WTC11 (cell line): ENCODE data around the gene CD22. TPM values are rescaled to one million over a fixed set of nuclear protein-coding genes. Genes with fewer than 3 reads are reported as not detected.

ENCODE experiments used
- ATAC-seq: fragments of 200-7000 bp; cut with Tn5 transposase; 2 replicates; pipeline ENCODE4 v1.10.0; 2021; ENCODE audit warnings: mild to moderate bottlenecking, moderate library complexity
- CTCF ChIA-PET: fragments of 300-600 bp; sonication (Branson Sonifier 250); formaldehyde crosslinking; loops from one replicate; lab custom pipeline; 2021; ENCODE audit warnings: antibody characterized with exemption; lab: Charles Lee
- POLR2A ChIA-PET: fragments of 350-600 bp; sonication (Branson Sonifier 250); formaldehyde crosslinking; loops from one replicate; lab custom pipeline; 2021; ENCODE audit warnings: antibody characterized with exemption; lab: Charles Lee
- DNase-seq: peaks from one replicate; pipeline ENCODE4 v3.0.0; 2021; ENCODE audit warnings: low spot score
- H3K27ac Mint-ChIP-seq: 2 replicates; pipeline ENCODE4 v1.8.0; 2021; ENCODE audit warnings: mixed read lengths
- H3K27me3 Mint-ChIP-seq: 2 replicates; pipeline ENCODE4 v1.8.0; 2021; ENCODE audit warnings: low read depth, mild to moderate bottlenecking, moderate library complexity, mixed read lengths
- H3K36me3 Mint-ChIP-seq: 2 replicates; pipeline ENCODE4 v1.8.0; 2021; ENCODE audit warnings: mixed read lengths
- H3K4me1 Mint-ChIP-seq: 2 replicates; pipeline ENCODE4 v1.8.0; 2022; ENCODE audit warnings: mixed read lengths
- H3K4me3 Mint-ChIP-seq: 2 replicates; pipeline ENCODE4 v1.8.0; 2021; ENCODE audit warnings: mild to moderate bottlenecking, moderate library complexity, mixed read lengths
- H3K9me3 Mint-ChIP-seq: 2 replicates; pipeline ENCODE4 v1.8.0; 2021; ENCODE audit warnings: mixed read lengths
- ELF4 ChIP-seq: sonication (generic); formaldehyde crosslinking; IDR thresholded peaks from 2 replicates; pipeline ENCODE4 v1.8.1; 2022; ENCODE audit warnings: low read depth, mild to moderate bottlenecking, moderate library complexity, missing genetic modification reagents
- FOXK1 ChIP-seq: sonication (generic); formaldehyde crosslinking; IDR thresholded peaks from 2 replicates; pipeline ENCODE4 v1.8.0; 2022; ENCODE audit warnings: mild to moderate bottlenecking, moderate library complexity, missing genetic modification reagents
- GABPB1 ChIP-seq: sonication (generic); formaldehyde crosslinking; IDR thresholded peaks from 2 replicates; pipeline ENCODE4 v1.8.1; 2023; ENCODE audit warnings: mild to moderate bottlenecking, missing genetic modification reagents
- GRHL2 ChIP-seq: fragments of 250-450 bp; sonication (Bioruptor Pico); IDR thresholded peaks from 2 replicates; pipeline ENCODE4 v1.8.0; 2022; ENCODE audit warnings: mild to moderate bottlenecking, moderate library complexity; ENCODE audit not compliant: insufficient replicate concordance, severe bottlenecking
- GTF2I ChIP-seq: fragments of 250-450 bp; sonication (Bioruptor Pico); conservative IDR thresholded peaks from 2 replicates; pipeline ENCODE4 v1.4.0; 2021; ENCODE audit warnings: mild to moderate bottlenecking
- JUN ChIP-seq: sonication (generic); formaldehyde crosslinking; IDR thresholded peaks from 2 replicates; pipeline ENCODE4 v1.8.0; 2023; ENCODE audit warnings: mild to moderate bottlenecking, missing genetic modification reagents
- NR2C2 ChIP-seq: sonication (generic); formaldehyde crosslinking; IDR thresholded peaks from 2 replicates; pipeline ENCODE4 v1.8.0; 2022; ENCODE audit warnings: mild to moderate bottlenecking, missing genetic modification reagents
- NR3C1 ChIP-seq: sonication (generic); formaldehyde crosslinking; conservative IDR thresholded peaks from 2 replicates; pipeline ENCODE4 v1.8.1; 2023; ENCODE audit warnings: low read depth, mild to moderate bottlenecking, missing genetic modification reagents
- RELA ChIP-seq: sonication (generic); formaldehyde crosslinking; IDR thresholded peaks from 2 replicates; pipeline ENCODE4 v1.8.1; 2022; ENCODE audit warnings: missing genetic modification reagents, mild to moderate bottlenecking, borderline replicate concordance
- RORB ChIP-seq: fragments of 250-450 bp; sonication (Bioruptor Pico); IDR thresholded peaks from 2 replicates; pipeline ENCODE4 v1.9.0; 2021; ENCODE audit warnings: mild to moderate bottlenecking
- SOX15 ChIP-seq: fragments of 250-450 bp; sonication (Bioruptor Pico); IDR thresholded peaks from 2 replicates; pipeline ENCODE4 v1.9.0; 2021; ENCODE audit warnings: mild to moderate bottlenecking
- total RNA-seq: library from RNA; stranded (reverse); gene quantifications from 3 replicates; pipeline ENCODE4 v1.2.3, GENCODE V29; 2021
- TF ChIP-seq, protein P1 (sequence below): fragments of 250-450 bp; sonication (Bioruptor Pico); IDR thresholded peaks from 2 replicates; pipeline ENCODE4 v1.8.0; 2021; ENCODE audit warnings: mild to moderate bottlenecking
- TF ChIP-seq, protein P2 (sequence below): sonication (generic); formaldehyde crosslinking; IDR thresholded peaks from 2 replicates; pipeline ENCODE4 v1.8.0; 2022; ENCODE audit warnings: mild to moderate bottlenecking, missing genetic modification reagents
- TF ChIP-seq, protein P3 (sequence below): sonication (generic); formaldehyde crosslinking; IDR thresholded peaks from 2 replicates; pipeline ENCODE4 v1.8.0; 2022; ENCODE audit warnings: mild to moderate bottlenecking, missing genetic modification reagents

The CD22 gene
- total RNA-seq, 1 experiment from 2014 or later: 0.28 TPM

DNA sequence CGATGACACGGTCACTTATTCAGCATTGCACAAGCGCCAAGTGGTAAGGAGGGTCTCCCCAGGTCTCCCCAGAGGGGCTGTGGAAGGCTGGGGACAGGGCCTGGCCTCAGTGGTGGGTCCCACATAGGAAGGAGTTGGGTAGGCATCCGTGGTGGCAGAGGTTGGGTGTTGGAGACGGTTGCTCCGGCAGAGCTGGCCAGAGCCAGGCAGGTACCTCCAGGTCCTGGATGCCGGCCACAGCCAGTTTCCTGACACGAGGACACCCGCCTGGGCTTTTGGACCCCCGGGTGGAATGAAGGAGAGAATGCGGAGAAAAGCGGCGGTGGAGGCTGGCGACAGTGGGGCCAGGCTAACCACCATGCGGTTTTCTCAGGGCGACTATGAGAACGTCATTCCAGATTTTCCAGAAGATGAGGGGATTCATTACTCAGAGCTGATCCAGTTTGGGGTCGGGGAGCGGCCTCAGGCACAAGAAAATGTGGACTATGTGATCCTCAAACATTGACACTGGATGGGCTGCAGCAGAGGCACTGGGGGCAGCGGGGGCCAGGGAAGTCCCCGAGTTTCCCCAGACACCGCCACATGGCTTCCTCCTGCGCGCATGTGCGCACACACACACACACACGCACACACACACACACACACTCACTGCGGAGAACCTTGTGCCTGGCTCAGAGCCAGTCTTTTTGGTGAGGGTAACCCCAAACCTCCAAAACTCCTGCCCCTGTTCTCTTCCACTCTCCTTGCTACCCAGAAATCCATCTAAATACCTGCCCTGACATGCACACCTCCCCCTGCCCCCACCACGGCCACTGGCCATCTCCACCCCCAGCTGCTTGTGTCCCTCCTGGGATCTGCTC lies 17.4 kb downstream of the CD22 start:
- Mint-ChIP-seq H3K9me3 (no peaks in the 10 kb centered on the region), H3K27ac (no peak overlapping the region), H3K36me3 (no peaks in the 10 kb centered on the region), H3K4me3 (no peak overlapping the region), H3K4me1 (0 out of 2 replicates have a peak, but pooled peaks cover 5% of the 10 kb centered on the region), H3K27me3 (no peaks in the 10 kb centered on the region)
- CTCF ChIA-PET: interaction anchor here (0.9 to 2.2 kb wide), 2 partner anchors 149 to 164 kb away, joined by 3 to 6 read pairs; no protein-coding TSS in a partner anchor
- DNase-seq (no peak), ATAC-seq (no peak)
- no peak for TF ChIP-seq GABPB1
- TF ChIP-seq, protein P1, sequence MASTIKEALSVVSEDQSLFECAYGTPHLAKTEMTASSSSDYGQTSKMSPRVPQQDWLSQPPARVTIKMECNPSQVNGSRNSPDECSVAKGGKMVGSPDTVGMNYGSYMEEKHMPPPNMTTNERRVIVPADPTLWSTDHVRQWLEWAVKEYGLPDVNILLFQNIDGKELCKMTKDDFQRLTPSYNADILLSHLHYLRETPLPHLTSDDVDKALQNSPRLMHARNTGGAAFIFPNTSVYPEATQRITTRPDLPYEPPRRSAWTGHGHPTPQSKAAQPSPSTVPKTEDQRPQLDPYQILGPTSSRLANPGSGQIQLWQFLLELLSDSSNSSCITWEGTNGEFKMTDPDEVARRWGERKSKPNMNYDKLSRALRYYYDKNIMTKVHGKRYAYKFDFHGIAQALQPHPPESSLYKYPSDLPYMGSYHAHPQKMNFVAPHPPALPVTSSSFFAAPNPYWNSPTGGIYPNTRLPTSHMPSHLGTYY: no peak
- no peak for TF ChIP-seq GRHL2 (CRISPR knock-in tag)
- TF ChIP-seq GTF2I: no peak
- TF ChIP-seq, all 79 proteins: peak for 0
- POLR2A ChIA-PET: no interaction called here

DNA sequence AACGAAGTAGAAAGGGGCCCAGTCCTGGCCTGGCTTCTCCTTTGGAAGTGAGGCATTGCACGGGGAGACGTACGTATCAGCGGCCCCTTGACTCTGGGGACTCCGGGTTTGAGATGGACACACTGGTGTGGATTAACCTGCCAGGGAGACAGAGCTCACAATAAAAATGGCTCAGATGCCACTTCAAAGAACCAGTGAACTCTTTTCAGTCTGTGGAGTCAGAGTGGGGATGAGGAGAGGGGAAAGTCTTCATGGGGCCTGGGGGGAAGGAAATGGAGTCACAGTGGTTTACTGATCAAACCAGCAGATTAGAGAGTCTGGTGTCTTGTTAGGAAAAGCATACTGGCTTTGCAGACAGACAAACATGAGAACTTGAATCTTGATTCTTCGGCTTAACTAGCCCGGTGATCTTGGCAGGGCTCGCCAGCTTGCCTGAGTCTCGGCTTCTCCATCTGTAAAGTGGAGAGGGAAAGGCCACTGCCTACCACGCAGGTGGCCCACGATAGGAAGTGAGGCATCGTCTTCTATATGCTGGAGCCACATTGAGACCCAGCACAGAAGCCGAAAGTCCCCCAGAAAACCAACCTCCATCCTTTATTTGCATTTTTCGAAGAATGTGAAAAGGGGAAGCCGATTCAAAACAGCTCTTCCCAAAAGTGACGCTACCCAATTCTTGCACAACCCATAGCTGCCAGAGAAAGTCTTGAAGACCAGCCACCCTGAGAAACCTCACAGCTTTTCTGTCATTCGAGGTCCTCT lies 18.4 kb downstream of the CD22 start, which contains the start of gene FFAR1:
FFAR1 (plus strand) TSS at position 732 of the 759 bp plus-strand sequence. CDS start 3,650 bp downstream, outside the sequence.
- Mint-ChIP-seq H3K4me1 (0 out of 2 replicates have a peak, but pooled peaks cover 5% of the 10 kb centered on the region), H3K4me3 (no peak within 1 kb of the TSS), H3K9me3 (no peaks in the 10 kb centered on the region), H3K36me3 (no peaks in the 10 kb centered on the region), H3K27me3 (no peaks in the 10 kb centered on the region), H3K27ac (no peak within 1 kb of the TSS)
- TF ChIP-seq, protein P1: no peak
- TF ChIP-seq SOX15 (CRISPR knock-in tag) (no peak), ELF4 (no peak), FOXK1 (CRISPR knock-in tag) (no peak), NR3C1 (CRISPR knock-in tag) (no peak), JUN (CRISPR knock-in tag) (no peak), RORB (CRISPR knock-in tag) (no peak), RELA (CRISPR knock-in tag) (no peak)
- TF ChIP-seq, protein P2, sequence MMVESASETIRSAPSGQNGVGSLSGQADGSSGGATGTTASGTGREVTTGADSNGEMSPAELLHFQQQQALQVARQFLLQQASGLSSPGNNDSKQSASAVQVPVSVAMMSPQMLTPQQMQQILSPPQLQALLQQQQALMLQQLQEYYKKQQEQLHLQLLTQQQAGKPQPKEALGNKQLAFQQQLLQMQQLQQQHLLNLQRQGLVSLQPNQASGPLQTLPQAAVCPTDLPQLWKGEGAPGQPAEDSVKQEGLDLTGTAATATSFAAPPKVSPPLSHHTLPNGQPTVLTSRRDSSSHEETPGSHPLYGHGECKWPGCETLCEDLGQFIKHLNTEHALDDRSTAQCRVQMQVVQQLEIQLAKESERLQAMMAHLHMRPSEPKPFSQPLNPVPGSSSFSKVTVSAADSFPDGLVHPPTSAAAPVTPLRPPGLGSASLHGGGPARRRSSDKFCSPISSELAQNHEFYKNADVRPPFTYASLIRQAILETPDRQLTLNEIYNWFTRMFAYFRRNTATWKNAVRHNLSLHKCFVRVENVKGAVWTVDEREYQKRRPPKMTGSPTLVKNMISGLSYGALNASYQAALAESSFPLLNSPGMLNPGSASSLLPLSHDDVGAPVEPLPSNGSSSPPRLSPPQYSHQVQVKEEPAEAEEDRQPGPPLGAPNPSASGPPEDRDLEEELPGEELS (CRISPR knock-in tag): no peak
- TF ChIP-seq, protein P3, sequence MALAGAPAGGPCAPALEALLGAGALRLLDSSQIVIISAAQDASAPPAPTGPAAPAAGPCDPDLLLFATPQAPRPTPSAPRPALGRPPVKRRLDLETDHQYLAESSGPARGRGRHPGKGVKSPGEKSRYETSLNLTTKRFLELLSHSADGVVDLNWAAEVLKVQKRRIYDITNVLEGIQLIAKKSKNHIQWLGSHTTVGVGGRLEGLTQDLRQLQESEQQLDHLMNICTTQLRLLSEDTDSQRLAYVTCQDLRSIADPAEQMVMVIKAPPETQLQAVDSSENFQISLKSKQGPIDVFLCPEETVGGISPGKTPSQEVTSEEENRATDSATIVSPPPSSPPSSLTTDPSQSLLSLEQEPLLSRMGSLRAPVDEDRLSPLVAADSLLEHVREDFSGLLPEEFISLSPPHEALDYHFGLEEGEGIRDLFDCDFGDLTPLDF (CRISPR knock-in tag): no peak
- DNase-seq (no peak), ATAC-seq (no peak)
- CTCF ChIA-PET: interaction anchor here (0.9 to 2.2 kb wide), 2 partner anchors 148 to 163 kb away, joined by 3 to 6 read pairs; no protein-coding TSS in a partner anchor
- POLR2A ChIA-PET: no interaction called here

DNA sequence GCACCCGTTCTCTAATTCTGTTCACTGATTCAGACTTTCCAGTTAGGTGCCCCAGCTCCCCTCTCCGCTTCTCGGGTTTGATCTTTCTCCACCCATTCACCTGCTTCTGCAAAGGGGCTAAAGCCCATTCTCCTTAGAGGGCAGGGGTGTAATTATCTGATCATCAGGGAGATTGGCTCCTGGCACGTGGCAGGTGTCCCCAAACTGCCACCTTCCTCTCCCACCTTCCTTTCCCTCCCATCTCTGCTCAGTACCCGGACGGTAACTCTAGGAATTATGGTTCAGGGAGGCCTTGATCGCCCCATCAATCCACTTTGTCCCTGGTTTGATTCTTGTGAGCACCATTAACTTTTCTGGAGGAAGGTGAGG lies 18.9 kb downstream of the CD22 start:
- H3K4me3 Mint-ChIP-seq: no peak overlapping the region
- POLR2A ChIA-PET: no interaction called here
- H3K27ac Mint-ChIP-seq: no peak overlapping the region
- no peaks in the 10 kb centered on the region for H3K27me3 Mint-ChIP-seq
- H3K36me3 Mint-ChIP-seq: no peaks in the 10 kb centered on the region
- ATAC-seq (no peak), DNase-seq (no peak)
- peaks cover 7% of the 10 kb centered on the region for H3K4me1 Mint-ChIP-seq
- no peak for TF ChIP-seq NR2C2 (CRISPR knock-in tag)
- CTCF ChIA-PET: no interaction called here
- H3K9me3 Mint-ChIP-seq: no peaks in the 10 kb centered on the region
